NT2/D1 (cell line): ENCODE data around the gene LCA5L.
"Not testable (repeated sequence)": the region's sequence is repeated elsewhere in the genome, so short reads cannot be mapped to it uniquely, and the experiment has no call there.

Source experiments
- DNase-seq: peaks from one replicate; pipeline ENCODE4 v3.0.0-alpha.2; 2011; ENCODE audit warnings: low read depth, low spot score
- H3K27me3 ChIP-seq: 2 replicates; pipeline ENCODE4 v1.6.0; 2011; ENCODE audit warnings: mild to moderate bottlenecking; ENCODE audit not compliant: insufficient read length, insufficient read depth
- H3K36me3 ChIP-seq: 2 replicates; pipeline ENCODE4 v1.6.1; 2011; ENCODE audit warnings: mild to moderate bottlenecking, low read length, mixed read lengths; ENCODE audit not compliant: insufficient read depth, insufficient read length
- H3K4me1 ChIP-seq: 2 replicates; pipeline ENCODE4 v1.5.1; 2011; ENCODE audit not compliant: insufficient read depth, insufficient read length
- H3K4me3 ChIP-seq: 2 replicates; pipeline ENCODE4 v1.5.1; 2011; ENCODE audit warnings: low read depth; ENCODE audit not compliant: insufficient read length
- H3K9ac ChIP-seq: 2 replicates; pipeline ENCODE4 v1.6.0; 2011; ENCODE audit warnings: low read depth; ENCODE audit not compliant: insufficient read length
- H3K9me3 ChIP-seq: 2 replicates; pipeline ENCODE4 v1.5.1; 2011; ENCODE audit warnings: mild to moderate bottlenecking, low read length; ENCODE audit not compliant: insufficient read depth
- SUZ12 ChIP-seq: IDR thresholded peaks from 2 replicates; pipeline ENCODE4 v1.6.1; 2011; ENCODE audit not compliant: insufficient read length, insufficient read depth; ENCODE audit errors: extremely low read depth
- YY1 ChIP-seq: IDR thresholded peaks from 2 replicates; pipeline ENCODE4 v1.6.1; 2011; ENCODE audit not compliant: insufficient read length, insufficient read depth
- ZNF274 ChIP-seq: IDR thresholded peaks from 2 replicates; pipeline ENCODE4 v1.6.1; 2011; ENCODE audit warnings: mild to moderate bottlenecking, low read depth, low read length

The LCA5L gene

DNA sequence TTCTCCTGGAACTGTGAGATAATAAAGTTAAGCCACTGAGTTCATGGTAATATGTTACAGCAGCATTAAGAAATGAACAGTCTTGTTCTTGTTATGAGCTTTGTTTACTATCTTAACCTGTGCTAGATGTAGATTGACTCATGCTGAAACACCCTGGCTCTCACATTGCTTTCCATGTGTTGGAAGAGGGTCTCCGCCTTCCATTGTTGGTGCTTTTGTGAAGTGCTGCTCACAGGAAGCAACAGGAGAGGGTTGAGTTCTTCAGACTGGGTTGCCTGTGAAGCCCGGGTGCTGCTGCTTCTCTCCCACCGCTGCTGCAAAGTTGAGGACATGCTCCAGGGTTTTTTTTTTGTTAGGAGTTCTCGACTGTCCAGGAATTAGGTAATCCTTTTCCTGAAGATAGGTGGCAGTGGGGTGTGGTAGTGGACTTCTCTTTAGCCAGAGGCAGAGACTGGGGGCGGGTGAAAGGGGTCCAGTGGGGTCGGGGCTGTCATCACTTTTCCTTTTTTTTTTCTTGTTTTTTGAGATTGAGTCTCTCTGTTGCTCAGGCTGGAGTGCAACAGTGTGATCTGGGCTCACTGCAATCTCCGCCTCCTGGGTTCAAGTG, 68.0 kb downstream of the LCA5L start:
- Histone ChIP-seq H3K9me3 (no peaks in the 10 kb centered on the region), H3K9ac (peak overlapping the region; percentile 21)
- DNase-seq: peak; percentile 67

DNA sequence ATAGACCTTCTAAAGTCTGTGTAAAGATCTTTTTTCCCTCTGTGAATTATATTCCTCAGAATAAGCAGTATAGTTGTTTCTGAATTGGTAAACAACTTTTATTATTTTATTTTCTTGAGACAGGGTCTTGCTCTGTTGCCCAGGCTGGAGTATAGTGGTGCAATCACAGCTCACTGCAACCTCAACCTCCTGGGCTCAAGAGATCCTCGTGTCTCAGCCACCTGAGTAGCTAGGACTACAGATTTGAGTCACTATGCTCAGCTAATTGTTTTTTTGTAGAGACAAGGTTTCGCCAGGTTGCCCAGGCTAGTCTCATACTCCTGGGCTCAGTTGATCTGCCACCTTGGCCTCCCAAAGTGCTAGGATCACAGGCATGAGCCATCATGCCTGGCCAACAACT, 70.1 kb downstream of the LCA5L start:
- H3K4me3 ChIP-seq: no peak overlapping the region
- no peaks in the 10 kb centered on the region for H3K36me3 ChIP-seq
- TF ChIP-seq ZNF274 (no peak), YY1 (no peak), SUZ12 (no peak)
- no peak overlapping the region for H3K9ac ChIP-seq
- no peaks in the 10 kb centered on the region for H3K27me3 ChIP-seq
- no peak for DNase-seq
- H3K9me3 ChIP-seq: no peaks in the 10 kb centered on the region
- H3K4me1 ChIP-seq: peaks cover 5% of the 10 kb centered on the region

More for the DNA sequence above, 68.0 kb downstream of the LCA5L start:
- Histone ChIP-seq H3K36me3 (peaks cover 7% of the 10 kb centered on the region), H3K4me3 (no peak overlapping the region), H3K27me3 (no peaks in the 10 kb centered on the region), H3K4me1 (peaks cover 2% of the 10 kb centered on the region)
- TF ChIP-seq SUZ12 (no peak), ZNF274 (no peak), YY1 (no peak)

DNA sequence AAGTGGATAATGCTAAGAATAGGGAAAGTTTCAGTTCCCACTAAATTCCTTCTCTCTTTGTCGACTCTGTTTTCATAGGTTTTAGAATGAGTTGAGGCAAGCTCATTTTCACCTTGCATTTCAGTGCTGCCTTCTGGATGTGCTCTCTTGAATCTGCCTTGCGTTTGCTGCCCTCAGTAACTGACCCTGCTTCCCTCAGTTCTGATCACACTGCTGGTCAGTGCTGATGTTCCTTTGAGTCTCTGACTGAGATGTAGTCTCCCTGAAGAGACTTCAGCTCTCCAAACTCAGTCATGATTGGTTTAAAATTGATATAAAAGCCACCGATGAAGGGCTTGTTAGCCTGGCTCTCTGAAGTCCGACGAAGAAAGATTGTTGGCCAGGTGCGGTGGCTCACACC, 71.5 kb downstream of the LCA5L start:
- Histone ChIP-seq H3K27me3 (no peaks in the 10 kb centered on the region), H3K36me3 (no peaks in the 10 kb centered on the region), H3K9me3 (no peaks in the 10 kb centered on the region), H3K4me1 (peaks cover 8% of the 10 kb centered on the region), H3K9ac (peak overlapping the region; percentile 4), H3K4me3 (no peak overlapping the region)
- TF ChIP-seq ZNF274: no peak
- TF ChIP-seq YY1: no peak
- no peak for TF ChIP-seq SUZ12
- no peak for DNase-seq

DNA sequence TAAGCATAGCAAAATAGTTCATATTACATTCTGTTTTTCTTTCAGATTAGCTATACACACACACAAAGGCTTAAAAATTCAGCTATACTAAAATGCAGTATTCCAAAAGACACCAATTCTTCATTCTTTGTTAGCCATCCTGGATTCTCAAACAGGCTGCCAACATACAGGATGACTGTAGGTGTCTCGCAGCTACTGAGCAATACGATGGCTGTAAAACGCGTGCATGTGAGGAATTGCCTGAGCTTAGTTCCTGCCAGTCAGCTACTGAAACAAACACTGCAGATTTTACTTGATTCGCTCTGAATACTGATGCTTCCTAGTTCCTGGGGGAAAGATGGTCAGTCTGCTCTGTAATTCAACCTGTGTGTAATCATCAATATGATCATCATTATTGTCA, 71.9 kb downstream of the LCA5L start:
- Histone ChIP-seq H3K9ac (peak overlapping the region; percentile 4), H3K27me3 (no peaks in the 10 kb centered on the region), H3K4me3 (no peak overlapping the region), H3K4me1 (peaks cover 8% of the 10 kb centered on the region), H3K36me3 (no peaks in the 10 kb centered on the region), H3K9me3 (no peaks in the 10 kb centered on the region)
- no peak for DNase-seq
- TF ChIP-seq SUZ12: no peak

DNA sequence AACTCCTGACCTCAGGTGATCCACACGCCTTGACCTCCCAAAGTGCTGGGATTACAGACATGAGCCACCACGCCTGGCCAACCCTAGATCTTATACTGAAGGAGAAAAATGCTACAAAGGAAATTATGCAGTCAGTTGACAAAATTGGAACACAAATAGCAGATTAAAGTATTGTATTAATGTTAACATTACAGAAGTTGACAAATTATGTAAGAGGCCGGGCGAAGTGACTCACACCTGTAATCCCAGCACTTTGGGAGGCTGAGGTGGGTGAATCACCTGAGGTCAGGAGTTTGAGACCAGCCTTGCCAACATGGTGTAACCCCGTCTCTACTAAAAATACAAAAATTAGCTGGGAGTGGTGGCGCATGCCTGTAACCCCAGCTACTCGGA, 75.7 kb downstream of the LCA5L start:
- H3K27me3 ChIP-seq, H3K9ac ChIP-seq, H3K36me3 ChIP-seq, DNase-seq, H3K9me3 ChIP-seq, H3K4me3 ChIP-seq, H3K4me1 ChIP-seq: not testable (repeated sequence)

DNA sequence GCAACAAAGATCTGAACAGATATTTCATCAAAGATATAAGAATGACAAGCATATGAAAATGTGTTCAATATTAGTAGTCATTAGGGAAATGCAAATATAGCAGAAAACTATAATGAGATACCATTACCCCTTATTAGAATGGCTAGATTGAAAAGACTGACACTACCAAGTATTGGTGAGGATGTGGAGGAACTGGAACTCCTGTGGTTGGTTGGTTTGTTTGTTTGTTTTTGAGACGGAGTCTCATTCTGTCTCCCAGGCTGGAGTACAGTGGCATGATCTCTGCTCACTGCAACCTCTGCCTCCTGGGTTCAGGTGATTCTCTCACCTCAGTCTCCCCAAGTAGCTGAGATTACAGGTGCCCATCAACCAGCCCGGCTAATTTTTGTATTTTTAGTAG, 77.8 kb downstream of the LCA5L start:
- Histone ChIP-seq H3K4me1 (peaks cover 5% of the 10 kb centered on the region), H3K9ac (no peak overlapping the region)
- no peak for TF ChIP-seq YY1
- TF ChIP-seq ZNF274: no peak
- TF ChIP-seq SUZ12: no peak

DNA sequence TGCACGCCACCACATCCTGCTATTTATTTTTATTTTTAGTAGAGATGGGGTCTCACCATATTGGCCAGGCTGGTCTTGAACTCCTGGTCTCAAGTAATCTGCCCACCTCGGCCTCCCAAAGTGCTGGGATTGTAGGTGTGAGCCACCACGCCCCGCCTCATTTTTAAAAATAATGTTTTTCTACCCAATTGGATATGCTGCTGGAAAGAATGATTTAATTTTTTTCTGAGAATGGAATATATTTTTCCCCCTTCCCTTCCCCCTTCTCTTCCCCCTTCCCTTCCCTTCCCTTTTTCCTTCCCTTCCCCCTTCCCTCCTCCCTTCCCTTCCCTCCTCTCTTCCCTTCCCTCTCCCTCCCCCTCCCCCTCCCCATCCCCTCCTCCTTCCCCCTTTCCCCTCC, 79.0 kb downstream of the LCA5L start:
- Histone ChIP-seq H3K9ac (no peak overlapping the region), H3K9me3 (no peaks in the 10 kb centered on the region), H3K36me3 (no peaks in the 10 kb centered on the region), H3K4me1 (peaks cover 5% of the 10 kb centered on the region), H3K27me3 (no peaks in the 10 kb centered on the region), H3K4me3 (no peak overlapping the region)
- DNase-seq: no peak
- TF ChIP-seq YY1: no peak
- no peak for TF ChIP-seq ZNF274
- TF ChIP-seq SUZ12: no peak

More for the DNA sequence above, 77.8 kb downstream of the LCA5L start:
- DNase-seq: no peak
- Histone ChIP-seq H3K4me3 (no peak overlapping the region), H3K9me3 (no peaks in the 10 kb centered on the region), H3K27me3 (no peaks in the 10 kb centered on the region), H3K36me3 (no peaks in the 10 kb centered on the region)

DNA sequence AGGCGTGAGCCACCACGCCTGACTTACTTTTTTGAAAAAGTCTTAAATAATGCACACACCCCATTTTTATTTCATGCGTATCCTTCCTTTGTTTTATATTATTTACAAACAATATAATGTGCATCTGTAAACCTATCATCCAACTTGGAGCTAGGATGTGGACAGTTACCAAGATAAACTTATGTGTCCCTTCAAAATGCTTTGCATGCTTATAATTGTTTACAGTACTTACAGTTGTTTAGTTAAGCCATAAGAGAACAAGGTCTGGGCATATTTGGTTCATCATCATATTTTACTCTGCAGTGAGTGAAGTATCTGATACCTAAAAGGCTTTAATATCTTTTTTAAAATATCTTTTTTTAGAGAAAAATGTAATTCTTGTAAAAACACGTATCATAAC, 80.6 kb downstream of the LCA5L start:
- TF ChIP-seq YY1 (no peak), ZNF274 (no peak), SUZ12 (no peak)
- Histone ChIP-seq H3K9ac (no peak overlapping the region), H3K27me3 (no peaks in the 10 kb centered on the region)

More for the DNA sequence above, 80.6 kb downstream of the LCA5L start:
- no peaks in the 10 kb centered on the region for H3K36me3 ChIP-seq
- no peak overlapping the region for H3K4me3 ChIP-seq
- no peak for DNase-seq
- H3K4me1 ChIP-seq: no peaks in the 10 kb centered on the region
- no peaks in the 10 kb centered on the region for H3K9me3 ChIP-seq
